ENCODE results near the gene AQP3. TPM values are rescaled to one million over a fixed set of nuclear protein-coding genes. Genes with fewer than 3 reads are reported as not detected.

Gene AQP3
- total and polyA plus RNA-seq, 2 of the 4 experiments (the other 2 are of a cell fraction): 3.8 to 12.2 TPM

GRCh38 chr9:33473643-33474352 lies 26.4 kb upstream of the AQP3 start, which contains the start of gene NOL6:
Gene NOL6 (minus strand): TSS chr9:33473924. CDS start chr9:33473842, 82 bp downstream.
- dilution Hi-C loops (cut with HindIII; ENCODE audit: low sequenced_read_pairs, unreplicated experiment): loop anchor here (25.0 kb wide), 1 partner anchor 186 kb away; the partner anchor contains the start of gene NFX1
- Histone ChIP-seq H3K23ac (ENCODE audit: low read depth, low read length) (peak within 1 kb of the TSS; percentile 69), H3K27me3 (ENCODE audit: control insufficient read depth, insufficient read depth, low read length) (no peaks in the 10 kb centered on the region), H4K5ac (ENCODE audit: low read depth, low read length) (peak within 1 kb of the TSS; percentile 65), H2BK15ac (ENCODE audit: low read depth, low read length) (no peak within 1 kb of the TSS), H2BK120ac (ENCODE audit: low read depth, low read length) (peak within 1 kb of the TSS; percentile 3; the same call in 1 of the 2 replicates), H3K4me1 (ENCODE audit: control insufficient read depth, insufficient read depth, low read length) (peaks cover 3% of the 10 kb centered on the region; the same call in 1 of the 2 replicates), H3K56ac (ENCODE audit: extremely low read depth, insufficient read depth, low read length) (peak within 1 kb of the TSS; percentile 78), H2BK5ac (ENCODE audit: low read depth, low read length, poor library complexity, severe bottlenecking) (peak within 1 kb of the TSS; percentile 91), H3K4me3 (ENCODE audit: insufficient read depth, low read depth, low read length) (peak within 1 kb of the TSS; percentile 57), H2AK5ac (ENCODE audit: low read depth, low read length) (peak within 1 kb of the TSS; percentile 79), H3K79me1 (ENCODE audit: low read depth in 1 of 2, low read length in 2 of 2) (peaks cover 10 to 47% of the 10 kb centered on the region in 2 experiments; a peak in 3 of 4 replicates), H4K91ac (ENCODE audit: insufficient read depth, low read depth, low read length) (peak within 1 kb of the TSS; percentile 47), H3K36me3 (ENCODE audit: control insufficient read depth, insufficient read depth, low read length) (peaks cover 27% of the 10 kb centered on the region), H2BK20ac (ENCODE audit: low read depth, low read length) (no peak within 1 kb of the TSS), H3K9me3 (ENCODE audit: control insufficient read depth, insufficient read depth, low read length) (no peaks in the 10 kb centered on the region), H3K4me2 (ENCODE audit: low read depth, low read length) (peak within 1 kb of the TSS; percentile 78), H2AK9ac (replicated peaks; ENCODE audit: low read depth, low read length, poor library complexity) (peak within 1 kb of the TSS; percentile 92), H3K9me1 (ENCODE audit: insufficient read depth, low read length) (peaks cover 8% of the 10 kb centered on the region; the same call in 1 of the 2 replicates), H3K18ac (ENCODE audit: low read depth, low read length) (peak within 1 kb of the TSS; percentile 36; the same call in 1 of the 2 replicates), H2AFZ (replicated peaks; ENCODE audit: low read length, poor library complexity) (peak within 1 kb of the TSS; percentile 90), H3K14ac (replicated peaks; ENCODE audit: low read depth, low read length) (peak within 1 kb of the TSS; percentile 93), H3K4ac (ENCODE audit: low read depth, low read length) (peak within 1 kb of the TSS; percentile 81), H3K9ac (ENCODE audit: low read depth, low read length) (peak within 1 kb of the TSS; percentile 71), H4K20me1 (ENCODE audit: insufficient read depth, low read length) (peaks cover 8% of the 10 kb centered on the region; the same call in 1 of the 2 replicates), H3K27ac (ENCODE audit: insufficient read depth, low read length) (peak within 1 kb of the TSS; percentile 57), H4K8ac (ENCODE audit: low read depth in 2 of 2, low read length in 2 of 2) (peak within 1 kb of the TSS; percentile 55 to 93)
- WGBS, 2 experiments (ENCODE audit: extremely low coverage in 2 of 2, insufficient read length in 1 of 2): 2% methylated on average over 18 of the region's 32 CpGs; no CpG with 5 or more reads in 1 of the 2 experiments
- ChIA-PET POLR2A (ENCODE audit: unreplicated experiment) (interaction anchor here (1.2 kb wide), 1 partner anchor 10 kb away, joined by 3 read pairs; no protein-coding TSS in a partner anchor), CTCF (interaction anchor here (0.6 to 1.4 kb wide), 6 partner anchors 10 to 737 kb away, joined by 3 to 10 read pairs (median 4); partner anchors contain the start of gene ANKRD18B)
- in situ Hi-C loops (cut with MboI; ENCODE audit: low sequenced_read_pairs): no loop called here
- ATAC-seq (ENCODE audit: low read depth) (peak; percentile 99), DNase-seq (peak; percentile 99)
- TF ChIP-seq NFE2L2 (IDR thresholded peaks at IDR 0.05; ENCODE audit: low read depth, low read length) (0 out of 2 replicates have a peak, but pooled peaks have one; percentile 5), MXI1 (IDR thresholded peaks at IDR 0.05; ENCODE audit: borderline replicate concordance, low read depth, low read length) (peak; percentile 98), MAZ (IDR thresholded peaks at IDR 0.05; ENCODE audit: borderline replicate concordance, low read depth, low read length) (0 out of 2 replicates have a peak, but pooled peaks have one; percentile 42), POLR2A (IDR thresholded peaks at IDR 0.05; ENCODE audit: low read depth, low read length) (peak; percentile 95), USF2 (IDR thresholded peaks at IDR 0.05; ENCODE audit: low read depth, low read length) (peak; percentile 89), MAFK (IDR thresholded peaks at IDR 0.05; ENCODE audit: low read depth, low read length) (no peak), FOS (IDR thresholded peaks at IDR 0.05; ENCODE audit: low read depth, low read length) (peak; percentile 40; the same call in 1 of the 2 replicates), CEBPB (IDR thresholded peaks at IDR 0.05; ENCODE audit: low read depth, low read length) (0 out of 2 replicates have a peak, but pooled peaks have one; percentile 3), BHLHE40 (IDR thresholded peaks at IDR 0.05; ENCODE audit: low read depth, low read length) (no peak)
- intact Hi-C loops (cut with micrococcal nuclease): loop anchor here (1.0 to 5.0 kb wide), 2 partner anchors 44 to 249 kb away; no protein-coding TSS in a partner anchor
- BruUV-seq (replicated peaks): no TSS peak
